Neural progenitor cell (in vitro differentiated cells): ENCODE results near the gene CCDC167. TPM values are rescaled to one million over a fixed set of nuclear protein-coding genes. Genes with fewer than 3 reads are reported as not detected.
A peak's percentile ranks its signal among the peaks of the same experiment; 100 is the strongest.
"Not testable (repeated sequence)": the region's sequence is repeated elsewhere in the genome, so short reads cannot be mapped to it uniquely, and the experiment has no call there.

Source experiments
- DNase-seq: peaks from one replicate; pipeline ENCODE4 v3.0.0-alpha.2; 2016; ENCODE audit warnings: low spot score
- H2AFZ ChIP-seq: fragments of 200-600 bp; sonication (generic); replicated peaks from 2 replicates; pipeline ENCODE4 v1.6.1; 2016; ENCODE audit warnings: antibody characterized with exemption
- H3F3A ChIP-seq: fragments of 200-600 bp; sonication (generic); 2 replicates; pipeline ENCODE4 v1.6.1; 2016; ENCODE audit warnings: antibody characterized with exemption, low read depth
- H3K27ac ChIP-seq: fragments of 200-600 bp; sonication (generic); 2 replicates; pipeline ENCODE4 v1.5.1; 2016; ENCODE audit warnings: mild to moderate bottlenecking
- H3K27me3 ChIP-seq: fragments of 200-600 bp; sonication (generic); 2 replicates; pipeline ENCODE4 v1.6.1; 2016; ENCODE audit warnings: mild to moderate bottlenecking, moderate library complexity
- H3K36me3 ChIP-seq: fragments of 200-600 bp; sonication (generic); 2 replicates; pipeline ENCODE4 v1.5.1; 2016
- H3K4me1 ChIP-seq: fragments of 200-600 bp; sonication (generic); 2 replicates; pipeline ENCODE4 v1.6.1; 2016; ENCODE audit warnings: mixed run types
- H3K4me2 ChIP-seq: fragments of 200-600 bp; sonication (generic); 2 replicates; pipeline ENCODE4 v1.6.1; 2016
- H3K4me3 ChIP-seq: fragments of 200-600 bp; sonication (generic); 2 replicates; pipeline ENCODE4 v1.5.1; 2016
- H3K79me2 ChIP-seq: fragments of 200-600 bp; sonication (generic); 2 replicates; pipeline ENCODE4 v1.6.1; 2016; ENCODE audit warnings: low read depth
- H3K9ac ChIP-seq: fragments of 200-600 bp; sonication (generic); 2 replicates; pipeline ENCODE4 v1.6.1; 2016
- H3K9me3 ChIP-seq: fragments of 200-600 bp; sonication (generic); 2 replicates; pipeline ENCODE4 v1.5.1; 2016; ENCODE audit warnings: low read depth
- H4K20me1 ChIP-seq: fragments of 200-600 bp; sonication (generic); 2 replicates; pipeline ENCODE4 v1.6.1; 2016; ENCODE audit warnings: low read depth
- H3K27ac Mint-ChIP-seq: 3 replicates; pipeline ENCODE4 v1.8.0; 2021; ENCODE audit warnings: mixed read lengths
- H3K27me3 Mint-ChIP-seq: 2 replicates; pipeline ENCODE4 v1.8.0; 2022; ENCODE audit warnings: low read depth, mild to moderate bottlenecking, inconsistent platforms, moderate library complexity, mixed read lengths; ENCODE audit not compliant: insufficient read depth
- H3K36me3 Mint-ChIP-seq: 3 replicates; pipeline ENCODE4 v1.8.0; 2021; ENCODE audit warnings: mixed read lengths
- H3K4me1 Mint-ChIP-seq: 3 replicates; pipeline ENCODE4 v1.8.0; 2021; ENCODE audit warnings: mixed read lengths
- H3K4me3 Mint-ChIP-seq: 3 replicates; pipeline ENCODE4 v1.8.0; 2021; ENCODE audit warnings: mild to moderate bottlenecking, moderate library complexity, mixed read lengths
- H3K9me3 Mint-ChIP-seq: 3 replicates; pipeline ENCODE4 v1.8.0; 2020; ENCODE audit warnings: mixed read lengths
- EZH2 ChIP-seq: fragments of 200-600 bp; sonication (generic); IDR thresholded peaks from 2 replicates; pipeline ENCODE4 v1.6.1; 2017; ENCODE audit warnings: antibody characterized with exemption, mild to moderate bottlenecking, moderate library complexity
- EZH2phosphoT487 ChIP-seq: fragments of 200-600 bp; sonication (generic); IDR thresholded peaks from 2 replicates; pipeline ENCODE4 v1.6.1; 2017; ENCODE audit warnings: antibody characterized with exemption
- total RNA-seq: library from RNA; depleted of rRNA; stranded (reverse); fragments of >200 nt; gene quantifications from 2 replicates; pipeline ENCODE4 v1.2.3, GENCODE V29; 2015; ENCODE audit warnings: low replicate concordance
- TF ChIP-seq, protein P1 (sequence below): fragments of 200-600 bp; sonication (generic); IDR thresholded peaks from 2 replicates; pipeline ENCODE4 v1.5.1; 2017; ENCODE audit warnings: antibody characterized with exemption, mild to moderate bottlenecking

CCDC167 gene
- total RNA-seq, 1 donor from 2014 or later: 30.4 TPM

DNA sequence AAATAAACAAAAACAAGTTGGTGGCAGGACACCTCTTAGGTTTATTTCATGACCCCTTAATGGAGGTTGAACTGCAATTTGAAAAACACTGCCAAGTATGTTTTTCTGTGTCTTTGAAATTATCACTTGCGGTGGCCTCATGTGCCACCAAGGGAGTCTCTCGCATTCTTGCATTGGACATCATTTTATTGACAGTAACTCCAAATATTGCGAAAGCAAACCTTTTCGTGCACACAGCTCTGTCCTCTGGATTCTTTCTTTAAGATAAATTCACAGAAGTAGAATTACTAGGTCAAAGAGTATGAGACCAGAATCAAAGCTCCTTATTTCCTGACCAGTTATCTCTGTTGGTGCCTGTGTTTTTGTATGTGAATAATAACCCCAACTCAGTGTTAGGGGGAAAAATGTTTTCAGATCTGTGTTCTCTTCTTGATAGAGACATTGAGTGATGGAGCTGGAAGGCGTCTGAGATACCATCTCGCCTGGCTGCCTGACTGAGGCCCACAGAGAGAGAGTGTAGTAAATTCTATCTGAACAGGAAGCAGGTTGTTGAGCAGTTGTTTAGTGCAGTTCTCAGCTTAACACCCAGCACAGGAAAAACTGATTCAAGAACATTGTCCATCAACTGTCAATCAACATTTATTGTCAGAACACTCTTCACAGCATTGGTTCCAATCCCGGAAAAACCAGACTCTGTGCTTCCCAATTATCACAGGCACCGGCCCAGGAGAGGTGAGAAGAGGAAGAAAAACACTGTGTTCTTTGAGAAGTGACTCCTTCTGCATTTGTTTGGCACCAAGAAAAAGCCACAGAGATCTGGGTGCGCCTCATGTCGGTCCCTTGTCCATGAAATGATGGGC, 2.2 kb upstream of the CCDC167 start:
- no peaks in the 10 kb centered on the region for H3K9me3 Mint-ChIP-seq
- H3K36me3 Mint-ChIP-seq: peaks cover 2% of the 10 kb centered on the region
- H3K27me3 Mint-ChIP-seq: peaks cover 2% of the 10 kb centered on the region
- H2AFZ ChIP-seq: no peak overlapping the region
- TF ChIP-seq, protein P1, sequence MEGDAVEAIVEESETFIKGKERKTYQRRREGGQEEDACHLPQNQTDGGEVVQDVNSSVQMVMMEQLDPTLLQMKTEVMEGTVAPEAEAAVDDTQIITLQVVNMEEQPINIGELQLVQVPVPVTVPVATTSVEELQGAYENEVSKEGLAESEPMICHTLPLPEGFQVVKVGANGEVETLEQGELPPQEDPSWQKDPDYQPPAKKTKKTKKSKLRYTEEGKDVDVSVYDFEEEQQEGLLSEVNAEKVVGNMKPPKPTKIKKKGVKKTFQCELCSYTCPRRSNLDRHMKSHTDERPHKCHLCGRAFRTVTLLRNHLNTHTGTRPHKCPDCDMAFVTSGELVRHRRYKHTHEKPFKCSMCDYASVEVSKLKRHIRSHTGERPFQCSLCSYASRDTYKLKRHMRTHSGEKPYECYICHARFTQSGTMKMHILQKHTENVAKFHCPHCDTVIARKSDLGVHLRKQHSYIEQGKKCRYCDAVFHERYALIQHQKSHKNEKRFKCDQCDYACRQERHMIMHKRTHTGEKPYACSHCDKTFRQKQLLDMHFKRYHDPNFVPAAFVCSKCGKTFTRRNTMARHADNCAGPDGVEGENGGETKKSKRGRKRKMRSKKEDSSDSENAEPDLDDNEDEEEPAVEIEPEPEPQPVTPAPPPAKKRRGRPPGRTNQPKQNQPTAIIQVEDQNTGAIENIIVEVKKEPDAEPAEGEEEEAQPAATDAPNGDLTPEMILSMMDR: no peak
- TF ChIP-seq EZH2phosphoT487 (no peak), EZH2 (no peak)
- H3K27ac ChIP-seq: no peak overlapping the region
- no peak for DNase-seq
- no peak overlapping the region for H3K9ac ChIP-seq
- H3K4me2 ChIP-seq: no peak overlapping the region
- H3K36me3 ChIP-seq: no peaks in the 10 kb centered on the region
- H3K9me3 ChIP-seq: no peaks in the 10 kb centered on the region
- no peak overlapping the region for H3K4me3 ChIP-seq
- peaks cover 41% of the 10 kb centered on the region for H3K4me1 Mint-ChIP-seq
- peaks cover 18% of the 10 kb centered on the region for H3K79me2 ChIP-seq
- peaks cover 11% of the 10 kb centered on the region for H3F3A ChIP-seq
- H3K27me3 ChIP-seq: peaks cover 43% of the 10 kb centered on the region
- H3K27ac Mint-ChIP-seq: no peak overlapping the region
- no peaks in the 10 kb centered on the region for H4K20me1 ChIP-seq
- peaks cover 15% of the 10 kb centered on the region for H3K4me1 ChIP-seq
- no peak overlapping the region for H3K4me3 Mint-ChIP-seq

DNA sequence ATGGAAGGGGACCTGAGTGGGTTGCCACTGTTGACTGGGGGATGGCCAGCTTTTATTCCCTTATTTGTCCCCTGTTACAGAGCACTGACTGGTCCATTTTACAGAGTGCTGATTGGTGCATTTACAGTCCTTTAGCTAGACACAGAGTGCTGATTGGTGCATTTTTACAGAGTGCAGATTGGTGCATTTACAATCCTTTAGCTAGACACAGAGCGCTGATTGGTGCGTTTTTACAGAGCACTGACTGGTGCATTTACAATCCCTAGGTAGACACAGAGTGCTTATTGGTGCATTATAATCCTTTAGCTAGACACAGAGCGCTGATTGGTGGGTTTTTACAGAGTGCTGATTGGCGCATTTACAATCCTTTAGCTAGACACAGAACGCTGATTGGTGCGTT, 1.2 kb upstream of the CCDC167 start:
- DNase-seq, H3K4me3 Mint-ChIP-seq, H3K9me3 Mint-ChIP-seq, H3K9me3 ChIP-seq, H4K20me1 ChIP-seq, H3K27ac ChIP-seq, H3K4me3 ChIP-seq, H3K27me3 Mint-ChIP-seq, H3K4me2 ChIP-seq, H3K36me3 ChIP-seq, H3K36me3 Mint-ChIP-seq, H3K27ac Mint-ChIP-seq, H2AFZ ChIP-seq, H3K9ac ChIP-seq: not testable (repeated sequence)
- peaks cover 40% of the 10 kb centered on the region for H3K4me1 Mint-ChIP-seq
- peaks cover 11% of the 10 kb centered on the region for H3F3A ChIP-seq
- H3K79me2 ChIP-seq: peaks cover 18% of the 10 kb centered on the region
- H3K4me1 ChIP-seq: peaks cover 15% of the 10 kb centered on the region
- peaks cover 34% of the 10 kb centered on the region for H3K27me3 ChIP-seq

DNA sequence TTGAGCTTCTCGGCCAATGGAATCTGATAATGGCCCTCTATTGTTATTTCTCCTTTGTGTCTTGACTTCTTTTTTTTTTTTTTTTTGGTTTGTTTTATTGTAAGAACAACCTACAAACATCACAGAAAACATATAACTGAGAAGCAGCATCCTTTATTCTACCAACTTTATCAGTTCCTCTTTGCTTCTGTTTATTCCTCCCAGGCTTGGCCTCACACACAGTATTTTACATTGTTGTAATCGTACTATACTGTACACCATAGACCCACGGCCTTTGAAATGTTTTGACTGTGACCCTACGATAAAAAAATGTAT, 558 bp upstream of the CCDC167 start:
- no peaks in the 10 kb centered on the region for H3K9me3 Mint-ChIP-seq
- H3K36me3 Mint-ChIP-seq: peaks cover 2% of the 10 kb centered on the region
- peaks cover 11% of the 10 kb centered on the region for H3F3A ChIP-seq
- peaks cover 18% of the 10 kb centered on the region for H3K79me2 ChIP-seq
- H3K4me1 Mint-ChIP-seq: peaks cover 40% of the 10 kb centered on the region
- peak overlapping the region; percentile 85 for H2AFZ ChIP-seq
- TF ChIP-seq, protein P1: no peak
- TF ChIP-seq EZH2phosphoT487: no peak
- no peak for TF ChIP-seq EZH2
- peaks cover 2% of the 10 kb centered on the region for H3K27me3 Mint-ChIP-seq
- H3K27ac ChIP-seq: no peak overlapping the region
- H3K9ac ChIP-seq: no peak overlapping the region
- H3K27me3 ChIP-seq: peaks cover 29% of the 10 kb centered on the region
- no peak for DNase-seq
- H3K4me2 ChIP-seq: peak overlapping the region; percentile 83
- no peaks in the 10 kb centered on the region for H4K20me1 ChIP-seq
- H3K27ac Mint-ChIP-seq: peak overlapping the region; percentile 93
- H3K36me3 ChIP-seq: no peaks in the 10 kb centered on the region
- H3K4me1 ChIP-seq: peaks cover 17% of the 10 kb centered on the region
- H3K9me3 ChIP-seq: no peaks in the 10 kb centered on the region
- peak overlapping the region; percentile 60 for H3K4me3 ChIP-seq
- H3K4me3 Mint-ChIP-seq: peak overlapping the region; percentile 94
